Stomach (tissue), 4 donors: ENCODE data around the gene P2RX1.

Experiments
- POLR2A ChIP-seq, 4 donors: fragments of 450-650 bp; IDR thresholded peaks; one replicate each; pipeline ENCODE4 v1.6.1; 2016; ENCODE audit warnings: antibody characterized with exemption in 4 of 4, control low read depth in 2 of 4, mild to moderate bottlenecking in 1 of 4, moderate library complexity in 1 of 4
- TF ChIP-seq, protein P1 (sequence below), 7 experiments: fragments of 450-650 bp in 4 of 7; fragments of 200-600 bp in 3 of 7; sonication (generic) in 3 of 7; IDR thresholded peaks; one replicate each; pipeline ENCODE4 v1.5.1; 2016 to 2019; ENCODE audit warnings: antibody characterized with exemption in 7 of 7, control low read depth in 2 of 7, mild to moderate bottlenecking in 1 of 7

GRCh38 chr17:3922765-3923164 is 6.5 kb upstream of the P2RX1 start:
- TF ChIP-seq, protein P1, sequence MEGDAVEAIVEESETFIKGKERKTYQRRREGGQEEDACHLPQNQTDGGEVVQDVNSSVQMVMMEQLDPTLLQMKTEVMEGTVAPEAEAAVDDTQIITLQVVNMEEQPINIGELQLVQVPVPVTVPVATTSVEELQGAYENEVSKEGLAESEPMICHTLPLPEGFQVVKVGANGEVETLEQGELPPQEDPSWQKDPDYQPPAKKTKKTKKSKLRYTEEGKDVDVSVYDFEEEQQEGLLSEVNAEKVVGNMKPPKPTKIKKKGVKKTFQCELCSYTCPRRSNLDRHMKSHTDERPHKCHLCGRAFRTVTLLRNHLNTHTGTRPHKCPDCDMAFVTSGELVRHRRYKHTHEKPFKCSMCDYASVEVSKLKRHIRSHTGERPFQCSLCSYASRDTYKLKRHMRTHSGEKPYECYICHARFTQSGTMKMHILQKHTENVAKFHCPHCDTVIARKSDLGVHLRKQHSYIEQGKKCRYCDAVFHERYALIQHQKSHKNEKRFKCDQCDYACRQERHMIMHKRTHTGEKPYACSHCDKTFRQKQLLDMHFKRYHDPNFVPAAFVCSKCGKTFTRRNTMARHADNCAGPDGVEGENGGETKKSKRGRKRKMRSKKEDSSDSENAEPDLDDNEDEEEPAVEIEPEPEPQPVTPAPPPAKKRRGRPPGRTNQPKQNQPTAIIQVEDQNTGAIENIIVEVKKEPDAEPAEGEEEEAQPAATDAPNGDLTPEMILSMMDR (IDR thresholded peaks at IDR 0.05), result no peak
- TF ChIP-seq POLR2A (IDR thresholded peaks at IDR 0.05), result no peak
